SK-N-DZ (cell line): Measurements from ENCODE around the gene SCYL2.
A peak's percentile ranks its signal among the peaks of the same experiment; 100 is the strongest.

Source experiments
- DNase-seq: peaks from one replicate; pipeline ENCODE4 v3.0.0-alpha.2; 2015; ENCODE audit warnings: low spot score
- small RNA-seq, 2 experiments: library from RNA; depleted of rRNA; stranded (forward); fragments of <200 nt; gene quantifications; one replicate each; pipeline ENCODE3, GENCODE V24; 2014

The SCYL2 gene

GRCh38 chr12:100372853-100373640 is 106.1 kb downstream of the SCYL2 start:
- no peak for DNase-seq

DNA sequence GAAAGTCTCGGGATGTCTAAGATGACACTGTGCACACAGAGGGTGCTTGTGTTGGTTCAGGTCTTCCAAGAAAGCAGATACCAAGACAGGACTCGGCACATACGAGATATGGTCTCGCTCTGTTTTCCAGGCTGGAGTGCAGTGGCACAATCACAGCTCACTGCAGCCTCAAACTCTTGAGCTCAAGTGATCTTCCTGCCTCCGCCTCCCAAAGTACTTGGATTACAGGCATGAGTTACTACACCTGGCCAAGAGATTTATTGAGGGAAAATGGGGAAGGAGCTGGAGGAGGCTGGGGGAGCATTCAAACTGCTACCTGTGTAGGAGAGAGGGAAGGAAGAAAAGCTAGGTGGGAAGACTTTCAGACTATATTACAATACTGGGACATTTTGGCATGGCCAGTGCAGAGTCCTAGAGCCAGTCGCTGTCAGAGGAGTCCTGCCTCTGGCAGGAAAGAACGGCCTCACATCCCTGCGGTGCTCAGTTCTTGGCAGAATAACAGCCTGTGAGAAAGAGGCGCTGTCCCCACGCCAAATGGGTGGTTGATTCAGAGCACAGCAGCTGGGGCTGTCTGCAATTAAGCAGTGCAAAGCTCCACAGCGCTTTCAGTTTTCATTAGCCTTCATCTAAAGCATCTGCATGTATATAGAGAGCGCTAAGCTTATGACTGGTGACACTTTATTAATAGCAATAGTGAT is 108.2 kb downstream of the SCYL2 start:
- peak; percentile 43 for DNase-seq

GRCh38 chr12:100376161-100376560 is 109.2 kb downstream of the SCYL2 start:
- DNase-seq: no peak

GRCh38 chr12:100381379-100381778 is 114.4 kb downstream of the SCYL2 start:
- no peak for DNase-seq

DNA sequence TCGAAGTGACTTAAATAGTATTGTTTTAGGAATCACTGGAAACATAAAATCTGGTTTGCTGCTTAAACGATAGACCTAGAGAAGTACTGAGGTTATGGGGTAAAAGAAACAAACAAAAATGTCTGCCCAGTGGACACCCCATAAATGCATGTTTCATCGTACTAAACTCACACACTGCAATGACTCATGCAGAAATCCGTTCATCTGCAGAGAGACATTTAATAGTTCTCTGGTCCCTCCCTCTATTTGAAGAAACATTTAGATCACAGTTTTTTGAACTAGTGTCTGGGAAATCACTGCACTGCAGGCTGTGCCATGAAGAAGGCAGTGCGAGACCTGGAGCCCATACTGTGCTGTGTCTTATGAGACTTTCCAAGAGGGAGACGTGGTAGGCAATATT is 115.4 kb downstream of the SCYL2 start:
- DNase-seq: no peak

DNA sequence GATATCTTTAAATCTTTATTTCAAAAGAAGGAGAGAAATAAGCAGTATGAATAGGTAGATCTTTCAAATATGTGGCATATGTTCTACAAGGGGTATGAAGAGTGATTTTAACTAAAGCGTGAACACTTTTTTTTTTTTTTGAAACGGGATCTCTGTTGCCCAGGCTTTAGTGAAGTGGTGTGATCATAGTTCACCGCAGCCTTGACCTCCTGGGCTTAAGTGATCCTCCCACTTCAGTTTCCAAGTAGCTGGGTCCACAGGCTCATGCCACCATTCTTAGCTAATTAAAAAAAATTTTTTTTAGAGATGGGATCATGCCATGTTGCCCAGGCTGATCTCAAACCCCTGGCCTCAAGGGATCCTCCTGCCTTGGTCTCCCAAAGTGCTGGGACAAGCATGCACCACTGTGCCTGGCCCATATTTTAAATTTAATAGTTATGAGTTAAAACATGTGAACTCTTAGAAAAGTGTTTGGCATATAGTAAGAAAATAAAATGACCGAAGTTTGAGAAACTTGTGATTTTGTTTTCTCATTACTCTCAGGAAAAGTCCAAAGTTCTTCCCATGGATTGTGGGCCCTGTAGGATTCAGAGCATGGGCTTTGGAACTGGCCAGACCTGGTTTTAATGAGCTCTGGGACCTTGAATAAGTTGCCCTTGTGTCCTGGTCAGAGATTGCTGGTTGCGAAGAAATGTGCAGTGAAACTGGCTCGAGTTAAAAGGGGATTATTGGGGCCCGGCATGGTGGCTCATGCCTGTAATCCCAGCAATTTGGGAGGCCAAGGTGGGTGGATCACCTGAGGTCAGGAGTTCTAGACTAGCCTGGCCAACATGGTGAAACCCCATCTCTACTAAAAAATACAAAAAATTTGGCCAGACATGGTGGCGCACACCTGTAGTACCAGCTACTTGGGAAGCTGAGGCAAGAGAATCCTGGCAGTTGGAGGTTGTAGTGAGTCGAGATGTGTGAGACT is 116.9 kb downstream of the SCYL2 start:
- no peak for DNase-seq

DNA sequence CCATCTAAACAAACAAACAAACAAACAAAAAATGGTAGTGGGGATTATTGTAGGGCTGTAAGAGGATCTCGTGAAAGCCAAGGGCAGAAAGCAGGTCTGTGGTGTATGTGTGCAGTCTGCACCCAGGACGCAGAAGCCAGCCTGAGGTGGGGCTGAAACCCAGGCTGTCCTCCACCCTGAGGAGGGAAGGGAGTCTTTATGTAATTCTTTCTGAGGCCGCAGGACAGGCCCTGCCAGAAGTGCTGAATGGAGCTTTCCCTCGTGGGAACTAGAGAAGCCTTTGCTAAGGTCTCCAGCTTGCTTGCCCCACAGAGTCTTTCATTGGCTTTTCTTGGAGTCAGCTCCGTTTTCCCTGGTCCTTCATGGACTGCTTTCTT is 117.6 kb downstream of the SCYL2 start:
- no peak for DNase-seq

- DNase-seq: no peak
These were observed 121.4 kb downstream of the SCYL2 start for GRCh38 chr12:100388382-100388781.

Small RNA genes lying within 50 kb of the gene (small RNA-seq; reads per million reads assigned to genes)
- 0 reads per million in 2 experiments for gene RF00019
